Central memory CD8-positive, alpha-beta T cell (primary cell): ENCODE measurements around the gene GALM.
A peak's percentile ranks its signal among the peaks of the same experiment; 100 is the strongest.
"Not testable (repeated sequence)": the region's sequence is repeated elsewhere in the genome, so short reads cannot be mapped to it uniquely, and the experiment has no call there.

Source experiments
- ATAC-seq: fragments of 150-1000 bp; cut with Tn5 transposase; replicated peaks from 2 replicates; pipeline ENCODE4 v1.10.0; 2022; ENCODE audit warnings: mild to moderate bottlenecking, moderate FRiP score, moderate number of reproducible peaks; ENCODE audit not compliant: poor library complexity, severe bottlenecking; ENCODE audit errors: extremely low read depth
- DNase-seq, 2 donors: peaks; one replicate each; pipeline ENCODE4 v3.0.0; 2021; ENCODE audit warnings: low spot score in 2 of 2
- H3K27ac Mint-ChIP-seq: one replicate; pipeline ENCODE4 v1.8.0; 2022; ENCODE audit warnings: low read depth, mild to moderate bottlenecking, moderate library complexity, mixed read lengths
- H3K27me3 Mint-ChIP-seq: one replicate; pipeline ENCODE4 v1.8.0; 2022; ENCODE audit warnings: mixed read lengths
- H3K36me3 Mint-ChIP-seq: one replicate; pipeline ENCODE4 v1.8.0; 2022; ENCODE audit warnings: mild to moderate bottlenecking, moderate library complexity, mixed read lengths; ENCODE audit not compliant: insufficient read depth
- H3K4me1 Mint-ChIP-seq: one replicate; pipeline ENCODE4 v1.8.0; 2022; ENCODE audit warnings: mixed read lengths
- H3K4me3 Mint-ChIP-seq: one replicate; pipeline ENCODE4 v1.8.0; 2022; ENCODE audit warnings: mild to moderate bottlenecking, moderate library complexity, mixed read lengths
- H3K9me3 Mint-ChIP-seq: one replicate; pipeline ENCODE4 v1.8.0; 2022; ENCODE audit warnings: mixed read lengths

Gene GALM

DNA sequence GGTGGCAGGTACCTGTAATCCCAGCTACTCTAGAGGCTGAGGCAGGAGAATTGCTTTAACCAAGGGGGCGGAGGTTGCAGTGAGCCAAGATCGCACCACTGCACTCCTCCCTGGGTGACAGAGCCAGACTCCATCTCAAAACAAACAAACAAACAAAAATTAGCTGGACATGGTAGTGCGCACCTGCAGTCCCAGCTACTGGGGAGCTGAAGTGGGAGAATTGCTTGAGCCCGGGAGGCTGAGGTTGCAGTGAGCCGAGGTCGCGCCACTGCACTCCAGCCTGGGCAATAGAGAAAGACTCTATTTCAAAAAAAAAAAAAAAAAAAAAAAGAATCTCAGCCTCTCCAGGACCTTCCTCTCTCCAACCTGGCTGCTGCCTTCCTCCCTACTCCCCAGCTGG lies 65.2 kb downstream of the GALM start:
- H3K36me3 Mint-ChIP-seq = peaks cover 49% of the 10 kb centered on the region
- no peak for ATAC-seq
- no peak overlapping the region for H3K4me3 Mint-ChIP-seq
- no peaks in the 10 kb centered on the region for H3K27me3 Mint-ChIP-seq
- H3K4me1 Mint-ChIP-seq = peaks cover 12% of the 10 kb centered on the region
- H3K9me3 Mint-ChIP-seq = no peaks in the 10 kb centered on the region
- H3K27ac Mint-ChIP-seq = no peak overlapping the region
- DNase-seq = no peak

DNA sequence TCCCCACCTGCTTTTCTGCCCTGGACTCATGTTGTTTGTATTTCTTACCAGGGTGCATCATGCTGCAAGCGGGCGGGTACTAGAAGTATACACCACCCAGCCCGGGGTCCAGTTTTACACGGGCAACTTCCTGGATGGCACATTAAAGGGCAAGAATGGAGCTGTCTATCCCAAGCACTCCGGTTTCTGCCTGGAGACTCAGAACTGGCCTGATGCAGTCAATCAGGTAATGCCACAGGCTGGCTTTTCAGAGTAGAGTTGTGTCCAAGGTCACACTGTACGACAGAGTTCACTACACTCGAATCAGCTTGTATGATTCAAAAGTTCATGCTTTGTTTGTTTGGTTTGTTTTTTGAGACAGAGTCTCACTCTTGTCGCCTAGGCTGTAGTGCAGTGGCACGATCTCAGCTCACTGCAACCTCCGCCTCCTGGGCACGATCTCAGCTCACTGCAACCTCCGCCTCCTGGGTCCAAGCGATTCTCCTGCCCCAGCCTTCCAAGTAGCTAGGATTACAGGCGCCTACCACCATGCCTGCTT lies 65.8 kb downstream of the GALM start:
- H3K9me3 Mint-ChIP-seq = no peaks in the 10 kb centered on the region
- no peak overlapping the region for H3K4me3 Mint-ChIP-seq
- H3K4me1 Mint-ChIP-seq = peaks cover 12% of the 10 kb centered on the region
- H3K36me3 Mint-ChIP-seq = peaks cover 51% of the 10 kb centered on the region
- no peak for ATAC-seq
- H3K27me3 Mint-ChIP-seq = no peaks in the 10 kb centered on the region
- no peak for DNase-seq
- no peak overlapping the region for H3K27ac Mint-ChIP-seq

DNA sequence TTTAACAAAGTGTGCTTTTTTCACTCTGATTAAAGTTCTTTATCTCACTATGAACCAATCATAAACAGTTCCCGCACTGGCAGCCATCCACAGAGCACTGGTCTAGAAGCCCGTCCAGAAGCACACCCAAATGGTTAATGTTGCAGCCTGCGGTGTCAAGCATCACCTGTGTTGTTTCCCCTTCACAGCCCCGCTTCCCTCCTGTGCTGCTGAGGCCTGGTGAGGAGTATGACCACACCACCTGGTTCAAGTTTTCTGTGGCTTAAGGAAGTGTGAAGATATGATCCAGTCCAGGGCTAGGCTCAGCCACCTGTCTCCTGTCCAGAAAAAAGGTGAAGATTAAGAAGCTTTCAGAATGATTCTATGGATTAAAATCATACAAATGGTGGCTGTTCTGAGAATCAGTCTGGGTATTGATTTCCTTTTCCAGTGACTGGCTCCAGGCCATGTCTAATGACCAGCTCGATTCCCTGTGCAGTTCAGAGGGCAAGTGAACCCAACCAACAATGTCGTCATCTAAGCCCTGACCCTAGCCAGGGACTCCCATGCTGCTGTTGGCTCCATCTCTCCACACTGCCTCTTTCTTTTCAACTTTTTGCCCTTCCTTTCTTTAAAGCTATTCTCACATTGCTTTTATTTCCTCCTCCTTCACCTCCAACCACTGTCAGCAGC lies 67.5 kb downstream of the GALM start:
- ATAC-seq = peak; percentile 25

DNA sequence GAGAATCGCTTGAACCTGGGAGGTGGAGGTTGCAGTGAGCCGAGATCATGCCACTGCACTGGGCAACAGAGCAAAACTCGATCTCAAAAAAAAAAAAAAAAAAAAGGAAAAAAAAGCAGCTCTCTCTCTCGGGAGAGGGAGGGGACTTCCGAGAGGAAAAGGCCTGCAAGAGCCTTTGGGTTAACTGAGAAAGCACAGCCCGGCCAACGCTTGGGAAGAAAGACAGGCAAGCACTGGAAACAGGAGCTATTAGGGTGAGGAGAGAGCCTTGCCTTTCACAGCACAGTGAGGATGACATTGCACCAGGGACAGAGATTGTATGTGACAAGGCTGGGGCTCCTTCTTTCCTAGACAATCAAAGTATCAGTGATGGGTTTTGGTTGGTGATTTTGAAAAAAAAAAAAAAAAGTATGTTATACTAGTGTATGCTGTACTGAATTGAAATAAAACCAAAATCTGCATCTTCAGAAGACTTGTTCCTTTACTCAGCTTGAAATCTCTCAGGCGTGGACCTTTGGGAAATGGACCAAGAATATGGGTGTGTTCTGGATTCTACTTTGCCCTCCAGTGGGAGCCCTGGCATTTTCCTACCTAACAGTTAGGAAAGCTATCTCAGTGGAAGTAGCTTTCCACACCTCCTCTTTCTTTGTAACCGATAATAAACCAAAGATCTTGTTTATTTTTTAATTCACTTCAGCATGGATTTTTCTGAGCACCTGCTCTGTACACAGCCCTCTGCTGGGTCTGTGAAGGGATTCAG lies 68.6 kb downstream of the GALM start:
- Mint-ChIP-seq H3K4me3 (no peak overlapping the region), H3K27me3 (no peaks in the 10 kb centered on the region), H3K9me3 (no peaks in the 10 kb centered on the region), H3K27ac (peak overlapping the region; percentile 77), H3K4me1 (peaks cover 29% of the 10 kb centered on the region), H3K36me3 (peaks cover 64% of the 10 kb centered on the region)
- DNase-seq = no peak
- no peak for ATAC-seq

More for the DNA sequence above, 67.5 kb downstream of the GALM start:
- Mint-ChIP-seq H3K36me3 (peaks cover 55% of the 10 kb centered on the region), H3K27me3 (no peaks in the 10 kb centered on the region), H3K27ac (peak overlapping the region; percentile 77), H3K4me3 (no peak overlapping the region), H3K4me1 (peaks cover 20% of the 10 kb centered on the region), H3K9me3 (no peaks in the 10 kb centered on the region)
- DNase-seq = no peak

DNA sequence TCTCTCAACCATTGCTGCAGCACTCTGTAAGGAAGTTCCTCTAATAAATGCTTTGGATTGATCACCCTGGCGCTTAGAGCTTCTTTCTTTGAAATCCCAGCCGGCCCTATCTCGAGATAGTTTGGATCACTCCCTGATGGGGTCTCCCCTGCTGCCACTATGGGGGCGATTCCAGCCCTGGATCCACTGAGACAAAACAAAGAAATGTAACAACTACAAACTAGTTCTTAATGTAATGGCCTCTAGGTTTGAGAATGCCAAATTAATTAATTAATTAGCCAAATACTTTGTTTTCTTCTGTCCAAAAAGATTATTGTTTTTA lies 70.0 kb downstream of the GALM start:
- DNase-seq (no peak), ATAC-seq (no peak)
- no peaks in the 10 kb centered on the region for H3K9me3 Mint-ChIP-seq
- no peaks in the 10 kb centered on the region for H3K27me3 Mint-ChIP-seq
- H3K36me3 Mint-ChIP-seq = peaks cover 60% of the 10 kb centered on the region
- peak overlapping the region; percentile 85 for H3K27ac Mint-ChIP-seq
- H3K4me3 Mint-ChIP-seq = no peak overlapping the region
- H3K4me1 Mint-ChIP-seq = peaks cover 29% of the 10 kb centered on the region

DNA sequence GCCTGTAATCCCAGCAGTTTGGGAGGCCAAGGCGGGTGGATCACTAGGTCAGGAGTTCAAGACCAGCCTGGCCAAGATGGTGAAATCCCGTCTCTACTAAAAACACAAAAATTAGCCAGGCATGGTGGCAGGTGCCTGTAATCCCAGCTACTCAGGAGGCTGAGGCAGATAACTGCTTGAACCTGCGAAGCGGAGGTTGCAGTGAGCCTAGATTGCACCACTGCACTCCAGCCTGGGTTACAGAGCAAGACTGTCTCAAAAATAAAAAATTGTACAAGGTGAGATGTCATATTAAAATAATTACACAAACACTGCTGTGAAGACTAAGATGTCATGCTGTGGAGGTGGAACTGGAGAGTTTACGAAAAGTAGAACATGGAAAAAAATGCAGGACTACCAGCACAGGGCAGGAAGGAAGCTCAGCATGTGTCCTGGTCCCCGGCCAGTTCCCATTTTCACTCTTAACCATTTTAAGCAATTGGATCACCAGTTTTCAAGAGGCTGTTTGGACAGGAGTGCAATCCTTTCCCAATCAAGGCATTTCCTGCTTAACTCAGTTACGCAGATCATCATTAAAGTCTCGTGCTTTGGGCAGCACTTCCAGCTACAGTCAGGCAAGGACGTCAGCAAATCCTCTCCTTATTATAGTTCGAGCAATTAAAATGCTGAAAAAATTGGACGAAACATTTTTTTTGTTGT lies 71.2 kb downstream of the GALM start:
- peaks cover 65% of the 10 kb centered on the region for H3K36me3 Mint-ChIP-seq
- H3K27ac Mint-ChIP-seq = not testable (repeated sequence)

DNA sequence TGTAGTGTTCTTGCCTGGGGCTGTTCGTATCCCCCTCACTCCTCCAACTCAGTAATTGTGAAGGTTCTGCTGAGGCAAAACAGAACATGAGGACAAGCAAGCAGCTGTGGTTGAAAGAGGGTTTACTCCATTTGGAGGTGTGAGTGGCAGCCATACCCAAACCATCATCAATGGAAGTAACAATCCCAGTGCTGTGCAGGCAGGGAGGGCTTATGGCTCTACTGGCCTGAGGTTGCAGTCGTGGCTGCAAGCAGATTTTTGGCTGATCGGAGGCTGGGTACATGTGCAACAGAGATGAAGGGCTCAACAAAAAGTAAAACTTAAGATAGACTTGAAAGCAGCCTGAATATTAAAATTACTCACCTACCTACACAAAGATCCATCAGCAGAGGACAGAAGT lies 72.0 kb downstream of the GALM start:
- Mint-ChIP-seq H3K4me1 (peaks cover 29% of the 10 kb centered on the region), H3K27ac (peak overlapping the region; percentile 87), H3K27me3 (no peaks in the 10 kb centered on the region), H3K36me3 (peaks cover 67% of the 10 kb centered on the region), H3K4me3 (no peak overlapping the region), H3K9me3 (no peaks in the 10 kb centered on the region)
- DNase-seq (no peak), ATAC-seq (no peak)

More for the DNA sequence above, 71.2 kb downstream of the GALM start:
- peaks cover 29% of the 10 kb centered on the region for H3K4me1 Mint-ChIP-seq
- H3K27me3 Mint-ChIP-seq, DNase-seq, H3K4me3 Mint-ChIP-seq, H3K9me3 Mint-ChIP-seq, ATAC-seq: not testable (repeated sequence)

DNA sequence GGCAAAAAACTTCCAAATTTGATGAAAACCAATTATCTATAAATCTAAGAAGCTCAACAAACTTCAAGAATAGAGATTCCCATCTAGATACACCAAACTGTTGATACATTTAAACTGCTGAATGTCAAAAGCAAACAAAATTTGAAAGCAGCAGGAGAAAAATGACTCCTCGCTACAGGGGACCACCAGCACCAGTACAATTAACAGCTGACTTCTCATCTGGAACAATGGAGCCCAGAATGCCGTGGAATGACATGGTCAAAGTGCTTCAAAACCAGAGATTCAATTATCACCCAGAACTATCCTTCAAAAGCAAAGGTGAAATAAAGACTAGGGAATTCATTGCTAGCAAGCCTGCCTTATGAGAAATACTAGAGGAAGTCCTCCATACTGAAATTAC lies 73.6 kb downstream of the GALM start:
- ATAC-seq = no peak
- H3K27me3 Mint-ChIP-seq = no peaks in the 10 kb centered on the region

DNA sequence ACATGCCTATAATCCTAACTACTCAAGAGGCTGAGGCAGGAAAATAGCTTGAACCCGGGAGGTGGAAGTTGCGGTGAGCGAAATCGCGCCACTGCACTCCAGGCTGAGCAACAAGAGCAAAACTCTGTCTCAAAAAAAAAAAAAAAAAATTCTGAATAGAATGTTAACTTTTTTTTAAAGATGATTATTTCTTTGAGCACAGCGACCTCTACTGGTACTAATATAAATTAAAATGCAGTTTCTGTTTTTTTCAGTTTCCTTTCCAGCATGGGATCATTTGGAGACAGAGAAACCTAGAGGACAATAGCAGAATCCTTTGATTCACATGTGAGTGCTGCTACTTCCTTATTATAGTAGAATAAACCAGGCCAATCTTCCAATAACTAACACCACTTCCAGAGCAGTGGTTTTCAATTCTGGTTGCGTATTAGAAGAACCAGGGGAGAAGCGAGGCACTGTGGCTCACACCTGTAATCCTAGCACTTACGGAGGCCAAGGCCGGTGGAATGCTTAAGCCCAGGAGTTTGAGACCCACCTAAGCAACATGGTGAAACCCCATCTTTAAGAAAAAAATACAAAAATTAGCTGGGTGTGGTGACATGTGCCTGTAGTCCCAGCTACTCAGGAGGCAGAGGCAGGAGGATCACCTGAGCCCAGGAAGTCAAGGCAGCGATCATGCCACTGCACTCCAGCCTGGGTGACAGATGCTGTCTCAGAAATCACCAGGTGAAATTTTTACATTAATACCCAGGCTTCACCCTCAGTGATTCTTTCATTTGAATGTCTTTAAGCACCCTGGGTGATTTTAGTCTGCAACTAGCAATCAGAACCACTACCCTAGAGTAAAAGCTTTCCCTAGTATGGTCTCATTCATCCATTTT lies 75.2 kb downstream of the GALM start:
- DNase-seq (no peak), ATAC-seq (peak; percentile 12)
- peaks cover 40% of the 10 kb centered on the region for H3K4me1 Mint-ChIP-seq
- no peaks in the 10 kb centered on the region for H3K9me3 Mint-ChIP-seq
- H3K27me3 Mint-ChIP-seq = no peaks in the 10 kb centered on the region
- peak overlapping the region; percentile 68 for H3K27ac Mint-ChIP-seq
- peaks cover 77% of the 10 kb centered on the region for H3K36me3 Mint-ChIP-seq
- H3K4me3 Mint-ChIP-seq = no peak overlapping the region

More for the DNA sequence above, 73.6 kb downstream of the GALM start:
- H3K4me3 Mint-ChIP-seq = no peak overlapping the region
- H3K27ac Mint-ChIP-seq = peak overlapping the region; percentile 87
- peaks cover 71% of the 10 kb centered on the region for H3K36me3 Mint-ChIP-seq
- no peak for DNase-seq
- H3K9me3 Mint-ChIP-seq = no peaks in the 10 kb centered on the region
- peaks cover 28% of the 10 kb centered on the region for H3K4me1 Mint-ChIP-seq

DNA sequence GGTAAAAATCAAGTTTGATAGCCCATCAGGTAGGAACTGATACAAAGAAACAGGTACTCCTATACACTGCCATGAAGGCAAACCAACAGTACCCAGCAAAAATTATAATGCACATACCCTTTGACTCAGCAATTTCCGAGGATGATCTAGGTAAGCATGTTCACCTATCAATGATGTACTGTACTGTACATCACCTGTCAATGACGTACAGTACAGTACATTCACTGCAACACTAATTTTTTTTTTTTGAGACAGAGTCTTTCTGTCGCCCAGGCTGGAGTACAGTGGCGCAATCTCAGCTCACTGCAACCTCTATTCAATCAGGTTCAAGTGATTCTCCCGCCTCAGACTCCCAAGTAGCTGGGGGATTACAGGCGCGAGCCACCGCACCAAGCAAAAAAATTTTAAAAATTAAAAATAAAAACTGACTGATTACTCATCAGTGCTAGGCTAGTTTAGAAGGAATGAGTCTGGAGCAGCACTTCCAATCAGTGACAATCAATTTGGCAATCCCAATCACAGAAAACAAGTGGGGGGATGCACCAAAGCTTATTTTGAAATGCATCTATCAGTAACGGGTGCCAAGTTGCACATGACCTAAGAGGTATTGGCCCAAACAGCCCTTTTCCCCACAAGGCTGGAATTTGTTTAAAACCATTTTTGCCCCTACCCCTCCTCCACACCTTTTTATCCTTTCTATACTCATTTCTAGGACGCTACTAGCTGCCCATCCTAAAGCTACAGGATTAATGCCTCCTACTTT lies 77.1 kb downstream of the GALM start:
- Mint-ChIP-seq H3K36me3 (peaks cover 83% of the 10 kb centered on the region), H3K9me3 (no peaks in the 10 kb centered on the region), H3K4me3 (no peak overlapping the region), H3K4me1 (peaks cover 55% of the 10 kb centered on the region), H3K27ac (peak overlapping the region; percentile 68), H3K27me3 (no peaks in the 10 kb centered on the region)
- ATAC-seq (no peak), DNase-seq (no peak)

DNA sequence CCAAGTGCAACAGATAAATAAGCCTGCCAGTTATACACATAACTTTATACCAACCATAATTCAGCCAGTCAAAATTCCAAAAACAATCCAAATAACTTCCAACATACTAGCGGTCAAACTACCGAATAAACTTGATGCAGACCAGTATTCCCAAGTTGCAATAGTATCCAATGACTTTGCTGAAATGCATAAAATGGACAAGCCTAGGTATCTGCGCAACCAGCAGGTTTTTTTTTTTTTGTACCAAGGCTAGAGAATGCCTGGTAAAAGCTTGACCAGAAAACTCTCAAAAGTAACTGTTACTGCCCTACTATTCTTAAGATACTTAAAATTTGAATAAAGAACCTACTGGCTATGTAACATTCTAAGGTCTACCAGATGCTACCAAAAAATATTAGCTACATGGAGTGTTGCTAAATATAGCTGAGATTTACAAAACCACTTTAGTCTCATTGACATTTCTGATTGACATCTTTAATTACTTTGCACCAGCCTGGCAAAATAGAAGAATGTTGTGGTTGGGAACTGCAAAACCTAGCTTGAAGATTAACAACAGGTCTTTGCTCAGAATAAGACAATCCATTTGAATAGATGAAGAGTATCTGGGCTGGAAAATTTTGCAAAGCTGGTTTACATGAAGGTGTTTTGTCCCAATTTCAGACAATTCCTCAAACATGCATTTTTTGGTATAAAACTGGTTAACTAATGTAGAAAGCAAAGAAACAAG lies 77.9 kb downstream of the GALM start:
- Mint-ChIP-seq H3K9me3 (no peaks in the 10 kb centered on the region), H3K27me3 (no peaks in the 10 kb centered on the region), H3K27ac (peak overlapping the region; percentile 32), H3K36me3 (peaks cover 87% of the 10 kb centered on the region), H3K4me3 (peak overlapping the region; percentile 30), H3K4me1 (peaks cover 57% of the 10 kb centered on the region)
- DNase-seq (no peak), ATAC-seq (no peak)
